ENCODE measurements around the gene ANAPC15. TPM values are rescaled to one million over a fixed set of nuclear protein-coding genes. Genes with fewer than 3 reads are reported as not detected.
A peak's percentile ranks its signal among the peaks of the same experiment; 100 is the strongest.

Gene ANAPC15
- total and polyA plus RNA-seq, 2 donors (not counting 3 experiments of a cell fraction or from before 2014, with no cell fraction given) = 67.0 to 70.5 TPM

DNA sequence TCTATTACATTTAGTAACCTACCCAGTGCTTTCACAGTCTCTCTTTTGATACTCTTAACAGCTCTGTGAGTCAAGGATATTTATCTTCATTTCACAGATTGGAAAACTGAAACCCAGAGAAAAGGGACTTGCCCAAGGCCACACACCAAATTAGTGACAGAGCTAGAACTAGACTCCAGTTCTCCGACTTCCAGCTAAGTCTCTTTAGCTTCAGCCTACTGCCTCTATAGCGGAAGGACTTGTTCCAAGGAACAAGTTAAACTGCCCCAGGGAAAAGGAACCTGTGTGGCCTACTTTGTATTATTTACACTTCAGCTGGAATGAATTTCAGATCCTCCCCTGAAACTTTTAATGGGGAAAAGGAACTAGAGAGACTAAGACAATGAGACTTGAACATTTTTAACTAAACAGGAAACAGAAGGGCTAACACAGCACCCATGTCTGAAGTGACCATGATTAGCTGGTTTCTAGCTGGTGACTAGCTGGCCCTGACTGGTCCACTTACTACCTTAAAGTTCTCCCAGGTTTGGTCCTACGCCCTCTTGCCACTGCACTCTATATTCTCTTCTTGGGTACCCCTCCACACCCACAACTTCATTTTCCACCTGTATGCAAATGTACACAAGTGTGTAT, 30.6 kb downstream of the ANAPC15 start:
- peaks cover 28% of the 10 kb centered on the region for H3K4me1 ChIP-seq (ENCODE audit: control insufficient read depth, extremely low read depth, insufficient read depth, low read length)
- no peaks in the 10 kb centered on the region for H3K36me3 ChIP-seq (ENCODE audit: control insufficient read depth in 2 of 2, extremely low read depth in 1 of 2, insufficient read depth in 2 of 2, low read length in 2 of 2)
- dilution Hi-C loops (cut with MboI; ENCODE audit: extremely low pct_ligation_motif_present, low sequenced_read_pairs) = loop anchor here (10.0 kb wide), 1 partner anchor 57 kb away; no protein-coding TSS in a partner anchor
- H3K27ac ChIP-seq (ENCODE audit: insufficient read depth, low read depth, low read length) = peak overlapping the region; percentile 94
- H3K4me3 ChIP-seq (replicated peaks in 1 of 3; ENCODE audit: insufficient read depth in 1 of 3, low read depth in 1 of 3, low read length in 3 of 3) = no peak overlapping the region
- BruUV-seq (replicated peaks) = no TSS peak
- H3K79me2 ChIP-seq (ENCODE audit: control insufficient read depth, insufficient read depth, low read length) = peaks cover 30% of the 10 kb centered on the region
- H3K9ac ChIP-seq (replicated peaks; ENCODE audit: extremely low read depth, insufficient read depth, low read length) = no peak overlapping the region
- no peaks in the 10 kb centered on the region for H3K9me3 ChIP-seq (replicated peaks; ENCODE audit: control insufficient read depth, insufficient read depth, low read length)
- FAIRE-seq (no peak), DNase-seq (ENCODE audit: low read depth, low spot score) (no peak)
- no peak overlapping the region for H2AFZ ChIP-seq (ENCODE audit: low read depth, low read length)
- POLR2A ChIA-PET = no interaction called here
- intact Hi-C loops (cut with micrococcal nuclease) = loop anchor here (2.0 kb wide), 1 partner anchor 63 kb away; no protein-coding TSS in a partner anchor
- CTCF ChIA-PET = interaction anchor here (0.6 to 2.4 kb wide), 8 partner anchors 9 to 154 kb away, joined by 3 to 29 read pairs (median 4); no protein-coding TSS in a partner anchor
- no peaks in the 10 kb centered on the region for H3K27me3 ChIP-seq (ENCODE audit: control insufficient read depth in 2 of 2, insufficient read depth in 2 of 2, low read length in 2 of 2)
- no peaks in the 10 kb centered on the region for H3K9me1 ChIP-seq (replicated peaks; ENCODE audit: control insufficient read depth, extremely low read depth, insufficient read depth, low read length)
- TF ChIP-seq POLR2A (IDR thresholded peaks at IDR 0.05; ENCODE audit: low read depth, low read length) = no peak
- no peak for TF ChIP-seq MYC (IDR thresholded peaks at IDR 0.05; ENCODE audit: low read depth, low read length)
- TF ChIP-seq MAX (IDR thresholded peaks at IDR 0.05; ENCODE audit: insufficient read depth, insufficient read length) = no peak
- no peak for TF ChIP-seq GATA2 (IDR thresholded peaks at IDR 0.05; ENCODE audit: insufficient read depth, insufficient read length, low read depth, low read length)
- no peak for TF ChIP-seq POLR2AphosphoS5 (IDR thresholded peaks at IDR 0.05; ENCODE audit: insufficient read depth, low read depth, low read length)
- no peak for TF ChIP-seq JUN (IDR thresholded peaks at IDR 0.05; ENCODE audit: borderline replicate concordance, insufficient read depth, insufficient read length, low read depth)
- TF ChIP-seq EZH2 (IDR thresholded peaks at IDR 0.05; ENCODE audit: borderline replicate concordance, low read depth, low read length, severe bottlenecking) = no peak
- TF ChIP-seq, protein P1, sequence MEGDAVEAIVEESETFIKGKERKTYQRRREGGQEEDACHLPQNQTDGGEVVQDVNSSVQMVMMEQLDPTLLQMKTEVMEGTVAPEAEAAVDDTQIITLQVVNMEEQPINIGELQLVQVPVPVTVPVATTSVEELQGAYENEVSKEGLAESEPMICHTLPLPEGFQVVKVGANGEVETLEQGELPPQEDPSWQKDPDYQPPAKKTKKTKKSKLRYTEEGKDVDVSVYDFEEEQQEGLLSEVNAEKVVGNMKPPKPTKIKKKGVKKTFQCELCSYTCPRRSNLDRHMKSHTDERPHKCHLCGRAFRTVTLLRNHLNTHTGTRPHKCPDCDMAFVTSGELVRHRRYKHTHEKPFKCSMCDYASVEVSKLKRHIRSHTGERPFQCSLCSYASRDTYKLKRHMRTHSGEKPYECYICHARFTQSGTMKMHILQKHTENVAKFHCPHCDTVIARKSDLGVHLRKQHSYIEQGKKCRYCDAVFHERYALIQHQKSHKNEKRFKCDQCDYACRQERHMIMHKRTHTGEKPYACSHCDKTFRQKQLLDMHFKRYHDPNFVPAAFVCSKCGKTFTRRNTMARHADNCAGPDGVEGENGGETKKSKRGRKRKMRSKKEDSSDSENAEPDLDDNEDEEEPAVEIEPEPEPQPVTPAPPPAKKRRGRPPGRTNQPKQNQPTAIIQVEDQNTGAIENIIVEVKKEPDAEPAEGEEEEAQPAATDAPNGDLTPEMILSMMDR (IDR thresholded peaks at IDR 0.05; ENCODE audit: extremely low read depth in 1 of 2, insufficient read depth in 1 of 2, low read depth in 1 of 2, low read length in 2 of 2) = no peak
- no peak for TF ChIP-seq FOS (IDR thresholded peaks at IDR 0.05; ENCODE audit: borderline replicate concordance, insufficient read depth, low read length)
- no peak overlapping the region for H3K4me2 ChIP-seq (ENCODE audit: insufficient read depth, low read length)
- H4K20me1 ChIP-seq (replicated peaks; ENCODE audit: control insufficient read depth, extremely low read depth, insufficient read depth, low read length) = no peaks in the 10 kb centered on the region

Measured in endothelial cell of umbilical vein (primary cell).